Activated B cell treated with CpG ODN at 0.5 μM for 24 hours (primary cell): ENCODE data around the gene PNPLA7. TPM values are rescaled to one million over a fixed set of nuclear protein-coding genes. Genes with fewer than 3 reads are reported as not detected.

Experiments
- ATAC-seq: fragments of 200-7000 bp; cut with Tn5 transposase; one replicate; pipeline ENCODE4 v1.10.0; 2021; ENCODE audit warnings: low read depth, mild to moderate bottlenecking, moderate library complexity
- CTCF ChIA-PET: fragments of 350-600 bp; sonication (Branson Sonifier 250); formaldehyde crosslinking; loops from one replicate; lab custom pipeline; 2021; ENCODE audit warnings: antibody characterized with exemption; lab: Charles Lee
- POLR2A ChIA-PET: fragments of 350-600 bp; sonication (Branson Sonifier 250); formaldehyde crosslinking; loops from one replicate; lab custom pipeline; 2021; ENCODE audit warnings: antibody characterized with exemption; lab: Charles Lee
- DNase-seq: peaks from one replicate; pipeline ENCODE4 v3.0.0; 2022
- H3K27ac Mint-ChIP-seq: one replicate; pipeline ENCODE4 v1.8.0; 2020; ENCODE audit warnings: mixed read lengths
- H3K27me3 Mint-ChIP-seq: one replicate; pipeline ENCODE4 v1.8.0; 2021; ENCODE audit warnings: mixed read lengths
- H3K36me3 Mint-ChIP-seq: one replicate; pipeline ENCODE4 v1.8.0; 2021; ENCODE audit warnings: low read depth, mixed read lengths
- H3K4me1 Mint-ChIP-seq: one replicate; pipeline ENCODE4 v1.8.0; 2021; ENCODE audit warnings: mixed read lengths
- H3K4me3 Mint-ChIP-seq: one replicate; pipeline ENCODE4 v1.8.0; 2020; ENCODE audit warnings: mild to moderate bottlenecking, mixed read lengths
- H3K9me3 Mint-ChIP-seq: one replicate; pipeline ENCODE4 v1.8.0; 2020; ENCODE audit warnings: mixed read lengths
- CTCF ChIP-seq: fragments of 200-600 bp; IDR thresholded peaks from one replicate; pipeline ENCODE4 v1.8.0; 2022; ENCODE audit warnings: antibody characterized with exemption, mild to moderate bottlenecking
- intact Hi-C: fragments of 100-400 bp; cut with micrococcal nuclease; formaldehyde crosslinking; loops from one replicate; pipeline ENCODE4 v1.15.1; 2024
- total RNA-seq: library from RNA; stranded (reverse); gene quantifications from 2 replicates; pipeline ENCODE4 v1.2.3, GENCODE V29; 2022

Gene PNPLA7
- total RNA-seq, 1 donor from 2014 or later: 5.5 TPM

GRCh38 chr9:137427454-137428310 lies 122.5 kb downstream of the PNPLA7 start:
- DNase-seq: no peak
- intact Hi-C loops: loop anchor here (2.0 kb wide), 1 partner anchor 15 kb away; no protein-coding TSS in a partner anchor
- CTCF ChIA-PET: no interaction called here
- Mint-ChIP-seq H3K4me3 (no peak overlapping the region), H3K9me3 (no peaks in the 10 kb centered on the region), H3K4me1 (peaks cover 17% of the 10 kb centered on the region), H3K27me3 (peaks cover 2% of the 10 kb centered on the region), H3K36me3 (no peaks in the 10 kb centered on the region), H3K27ac (no peak overlapping the region)
- no peak for TF ChIP-seq CTCF
- ATAC-seq: no peak
- POLR2A ChIA-PET: interaction anchor here (0.6 kb wide), 1 partner anchor 191 kb away, joined by 8 read pairs; no protein-coding TSS in a partner anchor

GRCh38 chr9:137426018-137426681 lies 124.1 kb downstream of the PNPLA7 start:
- ChIA-PET CTCF (no interaction called here), POLR2A (no interaction called here)
- Mint-ChIP-seq H3K36me3 (no peaks in the 10 kb centered on the region), H3K27me3 (no peaks in the 10 kb centered on the region), H3K4me1 (peaks cover 25% of the 10 kb centered on the region), H3K27ac (no peak overlapping the region), H3K9me3 (no peaks in the 10 kb centered on the region), H3K4me3 (no peak overlapping the region)
- ATAC-seq (no peak), DNase-seq (no peak)
- no peak for TF ChIP-seq CTCF
- intact Hi-C loops: no loop called here

DNA sequence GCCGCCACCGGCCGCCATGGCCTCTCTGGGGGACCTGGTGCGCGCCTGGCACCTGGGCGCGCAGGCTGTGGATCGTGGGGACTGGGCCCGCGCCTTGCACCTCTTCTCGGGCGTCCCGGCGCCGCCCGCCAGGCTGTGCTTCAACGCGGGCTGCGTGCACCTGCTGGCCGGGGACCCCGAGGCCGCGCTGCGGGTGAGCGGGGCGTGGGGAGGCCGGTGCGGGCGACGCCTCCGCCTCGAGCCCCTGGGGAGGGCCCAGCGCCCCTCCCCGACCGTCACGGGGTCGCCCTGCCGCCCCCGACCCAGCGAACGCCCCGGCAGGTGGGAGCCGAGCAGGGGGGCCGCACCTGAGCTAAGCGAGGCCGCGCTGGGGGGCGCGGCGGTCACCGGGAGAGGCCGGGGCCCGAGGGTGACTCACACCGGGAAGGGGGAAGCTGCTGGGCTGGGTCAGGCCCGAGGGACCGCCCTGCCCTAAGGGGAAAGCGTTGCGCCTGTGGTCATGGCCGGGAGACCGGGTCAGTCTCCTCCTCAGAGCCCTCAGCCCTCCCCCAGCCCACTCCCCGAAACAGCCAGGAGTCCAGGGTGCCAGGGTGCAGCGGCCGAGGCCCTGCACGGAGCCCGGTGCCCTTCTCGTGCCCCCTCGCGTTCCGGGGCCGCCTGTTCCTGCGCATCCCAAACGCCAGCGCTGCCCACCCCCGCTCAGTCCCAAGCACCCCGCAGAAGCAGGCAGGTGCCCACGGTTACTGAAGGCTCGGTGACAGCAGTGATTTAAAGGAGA lies 126.5 kb downstream of the PNPLA7 start:
- POLR2A ChIA-PET: interaction anchor here (0.5 to 2.1 kb wide), 13 partner anchors 12 to 480 kb away, joined by 3 to 18 read pairs (median 7); partner anchors contain the start of genes ENTPD8, MAN1B1, MRPL41 and NRARP
- intact Hi-C loops: loop anchor here (1.0 to 5.0 kb wide), 6 partner anchors 22 to 337 kb away; partner anchors contain the start of genes MAN1B1, NRARP and TUBB4B
- DNase-seq (no peak), ATAC-seq (no peak)
- Mint-ChIP-seq H3K9me3 (no peaks in the 10 kb centered on the region), H3K27ac (peak overlapping the region; percentile 4), H3K4me3 (peak overlapping the region; percentile 64), H3K36me3 (peaks cover 3% of the 10 kb centered on the region), H3K27me3 (no peaks in the 10 kb centered on the region), H3K4me1 (peaks cover 13% of the 10 kb centered on the region)
- no peak for TF ChIP-seq CTCF
- CTCF ChIA-PET: interaction anchor here (0.9 to 1.7 kb wide), 5 partner anchors 11 to 137 kb away, joined by 3 to 8 read pairs (median 6); partner anchors contain the start of gene NRARP

DNA sequence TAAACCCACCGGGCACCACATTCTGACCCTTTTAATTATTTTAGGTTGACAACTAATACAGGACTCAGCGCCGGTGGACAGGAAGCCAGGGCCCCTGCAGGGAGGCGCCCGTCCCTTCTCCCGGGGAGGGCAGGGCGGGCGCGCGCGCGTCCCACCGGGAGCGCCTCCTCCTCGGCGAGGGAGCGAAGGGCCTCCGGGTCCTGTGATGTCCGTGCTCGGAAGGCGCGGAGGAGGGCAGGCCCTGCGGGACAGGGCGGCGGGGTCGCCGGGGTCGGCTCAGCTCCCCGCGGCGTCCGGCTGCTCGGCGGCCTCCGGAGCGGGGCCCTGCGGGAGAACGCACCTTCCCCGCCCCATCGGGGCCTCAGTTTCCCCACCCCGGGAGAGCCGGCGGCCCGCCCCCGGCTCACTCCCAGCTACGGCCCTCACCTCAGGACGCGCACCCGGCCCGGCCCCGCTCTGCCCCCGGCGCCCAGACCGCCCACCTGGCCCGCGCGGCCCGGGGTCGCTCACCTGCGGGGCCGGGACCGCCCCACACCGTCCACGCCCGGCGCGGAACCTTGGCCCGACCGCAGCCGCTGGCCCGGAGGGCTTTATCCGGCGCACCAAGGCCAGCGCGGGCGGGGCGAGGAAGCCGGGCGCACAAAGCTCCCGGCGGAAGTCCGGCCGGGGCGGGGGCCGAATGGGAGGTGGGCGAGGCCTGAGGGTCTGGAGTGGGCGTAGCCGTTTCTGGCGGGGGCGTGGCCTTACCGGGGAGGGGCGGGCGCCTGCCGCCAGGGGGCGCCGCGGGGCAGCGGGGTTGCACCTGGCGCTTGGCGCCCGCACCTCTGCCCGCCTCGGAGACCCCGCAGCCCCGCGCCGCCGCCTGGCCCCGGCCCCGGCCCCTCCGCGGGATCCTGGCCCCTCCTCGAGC lies 127.3 kb downstream of the PNPLA7 start, which contains the start of the genes EXD3 and NOXA1:
Gene EXD3 (minus strand): TSS at position 559 of the 910 bp plus-strand sequence. CDS start 27,805 bp downstream, outside the sequence.
Gene NOXA1 (plus strand): TSS at position 790 of the 910 bp plus-strand sequence. CDS start 137 bp downstream, outside the sequence.
- no peaks in the 10 kb centered on the region for H3K27me3 Mint-ChIP-seq
- POLR2A ChIA-PET: interaction anchor here (0.6 to 2.1 kb wide), 19 partner anchors 11 to 696 kb away, joined by 3 to 18 read pairs (median 5); partner anchors contain the start of genes ENTPD8, MAN1B1, MRPL41 and NRARP
- H3K36me3 Mint-ChIP-seq: peaks cover 3% of the 10 kb centered on the region

More for the DNA sequence above, 127.3 kb downstream of the PNPLA7 start, which contains the start of the genes EXD3 and NOXA1:
- Mint-ChIP-seq H3K27ac (peak within 1 kb of the TSS; percentile 24), H3K9me3 (no peaks in the 10 kb centered on the region), H3K4me3 (peak within 1 kb of the TSS; percentile 81), H3K4me1 (peaks cover 13% of the 10 kb centered on the region)
- peak; percentile 95 for ATAC-seq
- peak; percentile 97 for DNase-seq
- intact Hi-C loops: loop anchor here (1.0 to 5.0 kb wide), 6 partner anchors 22 to 336 kb away; partner anchors contain the start of genes MAN1B1, NRARP and TUBB4B
- CTCF ChIA-PET: interaction anchor here (0.8 to 1.7 kb wide), 6 partner anchors 11 to 136 kb away, joined by 3 to 8 read pairs (median 5); partner anchors contain the start of gene NRARP
- no peak for TF ChIP-seq CTCF
